IMR-90 (cell line): ENCODE data around the gene SLC16A14.

ENCODE experiments used
- BHLHE40 ChIP-seq: fragments of 150-350 bp; IDR thresholded peaks from 2 replicates; pipeline ENCODE4 v1.6.1; 2016; ENCODE audit warnings: mild to moderate bottlenecking, low read depth, low read length
- CEBPB ChIP-seq: IDR thresholded peaks from 2 replicates; pipeline ENCODE4 v1.6.1; 2012; ENCODE audit warnings: low read depth, low read length, improper control_type of control experiment
- FOS ChIP-seq: fragments of 150-350 bp; IDR thresholded peaks from 2 replicates; pipeline ENCODE4 v1.6.1; 2016; ENCODE audit warnings: low read depth, low read length
- MAFK ChIP-seq: IDR thresholded peaks from 2 replicates; pipeline ENCODE4 v1.6.1; 2012; ENCODE audit warnings: low read depth, low read length, improper control_type of control experiment
- MAZ ChIP-seq: IDR thresholded peaks from 2 replicates; pipeline ENCODE4 v1.6.1; 2012; ENCODE audit warnings: low read depth, mild to moderate bottlenecking, low read length, improper control_type of control experiment, moderate library complexity, borderline replicate concordance
- POLR2A ChIP-seq: IDR thresholded peaks from 2 replicates; pipeline ENCODE4 v1.6.1; 2012; ENCODE audit warnings: mild to moderate bottlenecking, low read depth, low read length
- RCOR1 ChIP-seq: IDR thresholded peaks from 2 replicates; pipeline ENCODE4 v1.6.1; 2012; ENCODE audit warnings: mild to moderate bottlenecking, low read length, improper control_type of control experiment; ENCODE audit not compliant: insufficient replicate concordance
- SMC3 ChIP-seq: fragments of 150-350 bp; IDR thresholded peaks from 2 replicates; pipeline ENCODE4 v1.6.1; 2016; ENCODE audit warnings: low read depth, mild to moderate bottlenecking, antibody characterized with exemption, low read length, moderate library complexity
- TF ChIP-seq, protein P1 (sequence below): conservative IDR thresholded peaks from 2 replicates; pipeline ENCODE4 v1.5.1; 2012; ENCODE audit warnings: mild to moderate bottlenecking, low read depth, low read length, improper control_type of control experiment
- TF ChIP-seq, protein P2 (sequence below): fragments of 150-350 bp; IDR thresholded peaks from 2 replicates; pipeline ENCODE4 v1.6.1; 2017; ENCODE audit warnings: mild to moderate bottlenecking, antibody characterized with exemption, low read length, low read depth

DNA sequence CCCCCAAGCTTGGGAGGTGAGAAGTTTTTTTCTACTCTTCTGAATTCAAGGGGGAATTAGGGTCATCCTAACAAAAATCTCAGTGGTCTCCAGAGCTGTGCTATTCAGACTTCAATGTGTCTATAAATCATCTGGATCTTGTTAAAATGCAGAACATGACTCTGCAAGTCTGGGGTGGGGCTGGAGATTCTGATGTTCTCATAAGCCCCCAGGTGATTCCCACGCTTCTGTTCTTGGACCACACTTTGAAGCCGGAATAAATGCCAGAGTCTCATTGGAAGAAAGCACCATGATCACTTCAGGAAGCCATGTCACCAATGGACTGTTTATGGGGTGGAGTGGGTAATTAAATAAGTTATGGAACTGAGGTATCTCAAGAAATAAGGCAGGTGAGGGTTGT is 22.2 kb upstream of the SLC16A14 start:
- TF ChIP-seq, protein P1, sequence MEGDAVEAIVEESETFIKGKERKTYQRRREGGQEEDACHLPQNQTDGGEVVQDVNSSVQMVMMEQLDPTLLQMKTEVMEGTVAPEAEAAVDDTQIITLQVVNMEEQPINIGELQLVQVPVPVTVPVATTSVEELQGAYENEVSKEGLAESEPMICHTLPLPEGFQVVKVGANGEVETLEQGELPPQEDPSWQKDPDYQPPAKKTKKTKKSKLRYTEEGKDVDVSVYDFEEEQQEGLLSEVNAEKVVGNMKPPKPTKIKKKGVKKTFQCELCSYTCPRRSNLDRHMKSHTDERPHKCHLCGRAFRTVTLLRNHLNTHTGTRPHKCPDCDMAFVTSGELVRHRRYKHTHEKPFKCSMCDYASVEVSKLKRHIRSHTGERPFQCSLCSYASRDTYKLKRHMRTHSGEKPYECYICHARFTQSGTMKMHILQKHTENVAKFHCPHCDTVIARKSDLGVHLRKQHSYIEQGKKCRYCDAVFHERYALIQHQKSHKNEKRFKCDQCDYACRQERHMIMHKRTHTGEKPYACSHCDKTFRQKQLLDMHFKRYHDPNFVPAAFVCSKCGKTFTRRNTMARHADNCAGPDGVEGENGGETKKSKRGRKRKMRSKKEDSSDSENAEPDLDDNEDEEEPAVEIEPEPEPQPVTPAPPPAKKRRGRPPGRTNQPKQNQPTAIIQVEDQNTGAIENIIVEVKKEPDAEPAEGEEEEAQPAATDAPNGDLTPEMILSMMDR: no peak
- no peak for TF ChIP-seq CEBPB
- TF ChIP-seq, protein P2, sequence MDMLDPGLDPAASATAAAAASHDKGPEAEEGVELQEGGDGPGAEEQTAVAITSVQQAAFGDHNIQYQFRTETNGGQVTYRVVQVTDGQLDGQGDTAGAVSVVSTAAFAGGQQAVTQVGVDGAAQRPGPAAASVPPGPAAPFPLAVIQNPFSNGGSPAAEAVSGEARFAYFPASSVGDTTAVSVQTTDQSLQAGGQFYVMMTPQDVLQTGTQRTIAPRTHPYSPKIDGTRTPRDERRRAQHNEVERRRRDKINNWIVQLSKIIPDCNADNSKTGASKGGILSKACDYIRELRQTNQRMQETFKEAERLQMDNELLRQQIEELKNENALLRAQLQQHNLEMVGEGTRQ: no peak
- TF ChIP-seq POLR2A: no peak
- TF ChIP-seq MAZ: no peak
- TF ChIP-seq RCOR1: no peak
- no peak for TF ChIP-seq SMC3
- TF ChIP-seq BHLHE40: no peak
- no peak for TF ChIP-seq MAFK
- no peak for TF ChIP-seq FOS
